Activated effector memory CD4-positive, alpha-beta T cell treated with anti-CD3 and anti-CD28 coated beads, Interleukin-2, amount 50 U/mL, for 16 hours (primary cell): ENCODE results near the gene REN.

Experiments
- DNase-seq: peaks from one replicate; pipeline ENCODE4 v3.0.0-alpha.2; 2020

The REN gene

DNA sequence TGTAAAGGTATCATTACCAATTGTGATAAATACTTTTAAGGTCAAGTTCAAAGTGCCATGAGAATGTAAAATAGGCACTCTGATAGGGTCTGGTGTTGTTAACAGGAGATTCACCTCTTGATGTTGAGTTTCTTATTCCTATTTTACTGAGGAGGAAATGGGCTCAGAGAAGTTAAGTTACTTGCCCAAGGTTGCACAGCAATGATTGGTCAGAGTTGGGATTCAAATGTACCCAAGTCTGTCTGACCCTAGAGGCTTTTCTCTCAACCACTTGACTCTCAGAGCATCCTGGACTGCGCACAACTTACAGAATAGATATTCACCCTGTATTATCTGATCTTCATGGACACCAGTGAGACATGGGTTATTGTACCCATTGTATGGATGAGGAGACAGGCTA, 59.3 kb downstream of the REN start:
- no peak for DNase-seq

GRCh38 chr1:204105131-204105515, 61.0 kb downstream of the REN start:
- no peak for DNase-seq
